HepG2 (cell line): ENCODE measurements around the gene SRSF8. TPM values are rescaled to one million over a fixed set of nuclear protein-coding genes. Genes with fewer than 3 reads are reported as not detected.

Source experiments
- AKAP8 ChIP-seq: sonication (generic); formaldehyde crosslinking; IDR thresholded peaks from 2 replicates; pipeline ENCODE4 v1.5.1; 2020; ENCODE audit warnings: mild to moderate bottlenecking, missing genetic modification reagents
- BCL6 ChIP-seq: IDR thresholded peaks from 2 replicates; pipeline ENCODE4 v1.6.1; 2016; ENCODE audit warnings: missing genetic modification reagents, missing compliant biosample characterization
- CBX5 ChIP-seq: sonication (generic); formaldehyde crosslinking; IDR thresholded peaks from 2 replicates; pipeline ENCODE4 v1.4.0; 2020; ENCODE audit warnings: missing genetic modification reagents, borderline replicate concordance
- CCDC6 ChIP-seq: sonication (generic); formaldehyde crosslinking; IDR thresholded peaks from 2 replicates; pipeline ENCODE4 v1.8.1; 2022; ENCODE audit warnings: mild to moderate bottlenecking, missing genetic modification reagents, moderate library complexity
- DPF2 ChIP-seq: sonication (generic); formaldehyde crosslinking; IDR thresholded peaks from 2 replicates; pipeline ENCODE4 v1.4.0; 2020; ENCODE audit warnings: mild to moderate bottlenecking, low read depth, missing genetic modification reagents, borderline replicate concordance
- FOXO1 ChIP-seq: sonication (generic); formaldehyde crosslinking; IDR thresholded peaks from 2 replicates; pipeline ENCODE4 v1.4.0; 2020; ENCODE audit warnings: missing genetic modification reagents
- GFI1 ChIP-seq: sonication (generic); formaldehyde crosslinking; IDR thresholded peaks from 2 replicates; pipeline ENCODE4 v1.5.0; 2020; ENCODE audit warnings: missing genetic modification reagents, mild to moderate bottlenecking, borderline replicate concordance
- HDAC1 ChIP-seq: sonication (generic); formaldehyde crosslinking; IDR thresholded peaks from 2 replicates; pipeline ENCODE4 v1.5.1; 2020; ENCODE audit warnings: mild to moderate bottlenecking, missing genetic modification reagents
- JDP2 ChIP-seq: sonication (generic); formaldehyde crosslinking; IDR thresholded peaks from 2 replicates; pipeline ENCODE4 v1.8.1; 2022; ENCODE audit warnings: missing genetic modification reagents, borderline replicate concordance
- KDM6A ChIP-seq: IDR thresholded peaks from 2 replicates; pipeline ENCODE4 v1.6.1; 2016; ENCODE audit warnings: low read depth
- MIER2 ChIP-seq: IDR thresholded peaks from 2 replicates; pipeline ENCODE4 v1.6.1; 2016; ENCODE audit warnings: missing biosample characterization, missing genetic modification reagents
- NR2F1 ChIP-seq, 2 experiments: fragments of 450-650 bp in 1 of 2; formaldehyde crosslinking in 1 of 2; IDR thresholded peaks; 2 replicates each; pipeline versions ENCODE4 v1.5.0 to v1.6.1; 2016 to 2020; ENCODE audit warnings: mild to moderate bottlenecking in 1 of 2, missing compliant biosample characterization in 1 of 2, missing genetic modification reagents in 1 of 2, moderate library complexity in 1 of 2
- PAWR ChIP-seq: sonication (generic); formaldehyde crosslinking; IDR thresholded peaks from 2 replicates; pipeline ENCODE4 v1.4.0; 2020; ENCODE audit warnings: missing genetic modification reagents, mild to moderate bottlenecking, borderline replicate concordance
- POLR2A ChIP-seq, 2 experiments: IDR thresholded peaks; 2 replicates each; pipeline ENCODE4 v1.6.1; 2011; ENCODE audit warnings: low read depth in 2 of 2, low read length in 2 of 2, mild to moderate bottlenecking in 1 of 2, moderate library complexity in 1 of 2; ENCODE audit not compliant: insufficient read depth in 1 of 2
- RNF2 ChIP-seq: fragments of 450-650 bp; conservative IDR thresholded peaks from 2 replicates; pipeline ENCODE4 v1.6.1; 2016; ENCODE audit warnings: low read depth
- SCMH1 ChIP-seq: sonication (generic); formaldehyde crosslinking; IDR thresholded peaks from 2 replicates; pipeline ENCODE4 v1.9.0; 2021; ENCODE audit warnings: missing genetic modification reagents, mild to moderate bottlenecking, borderline replicate concordance
- SETDB1 ChIP-seq: sonication (generic); formaldehyde crosslinking; IDR thresholded peaks from 2 replicates; pipeline ENCODE4 v1.5.1; 2020; ENCODE audit warnings: missing genetic modification reagents, mild to moderate bottlenecking, borderline replicate concordance
- SRF ChIP-seq: IDR thresholded peaks from 2 replicates; pipeline ENCODE4 v1.6.1; 2011; ENCODE audit warnings: mild to moderate bottlenecking, low read depth, low read length, moderate library complexity
- YY1 ChIP-seq: IDR thresholded peaks from 2 replicates; pipeline ENCODE4 v1.6.1; 2011; ENCODE audit warnings: low read length, low read depth, moderate library complexity, mild to moderate bottlenecking; ENCODE audit not compliant: insufficient read depth, insufficient replicate concordance
- ZMYM2 ChIP-seq: sonication (generic); formaldehyde crosslinking; IDR thresholded peaks from 2 replicates; pipeline ENCODE4 v1.8.0; 2022; ENCODE audit warnings: mild to moderate bottlenecking, missing genetic modification reagents
- ZNF101 ChIP-seq: sonication (generic); formaldehyde crosslinking; IDR thresholded peaks from 2 replicates; pipeline ENCODE4 v1.4.0; 2020; ENCODE audit warnings: mild to moderate bottlenecking, low read depth, missing genetic modification reagents, borderline replicate concordance
- ZNF451 ChIP-seq: sonication (generic); formaldehyde crosslinking; IDR thresholded peaks from 2 replicates; pipeline ENCODE4 v1.5.0; 2020; ENCODE audit warnings: mild to moderate bottlenecking, missing genetic modification reagents
- ZNF556 ChIP-seq: sonication (generic); formaldehyde crosslinking; IDR thresholded peaks from 2 replicates; pipeline ENCODE4 v1.4.0; 2020; ENCODE audit warnings: mild to moderate bottlenecking, missing genetic modification reagents, borderline replicate concordance
- ZNF563 ChIP-seq: sonication (generic); formaldehyde crosslinking; IDR thresholded peaks from 2 replicates; pipeline ENCODE4 v1.8.0; 2022; ENCODE audit warnings: mild to moderate bottlenecking, moderate library complexity, missing genetic modification reagents
- ZZZ3 ChIP-seq: sonication (generic); formaldehyde crosslinking; IDR thresholded peaks from 2 replicates; pipeline ENCODE4 v1.4.0; 2020; ENCODE audit warnings: missing genetic modification reagents, mild to moderate bottlenecking, borderline replicate concordance
- polyA plus RNA-seq, 8 experiments: library from polyadenylated mRNA; depleted of rRNA in 3 of 8; stranded (reverse) in 7 of 8; unstranded in 1 of 8; fragments of >200 nt; fragmentation: Illumina TruSeq in 4 of 8; extraction: Trizol in 4 of 8; gene quantifications; 2 replicates each; pipeline versions ENCODE4 v1.2.1 to v1.2.3, GENCODE V29; 2011 to 2016; ENCODE audit warnings: low read depth in 4 of 8, missing spikeins in 1 of 8, mixed read lengths in 1 of 8; ENCODE audit not compliant: insufficient read depth in 1 of 8
- total RNA-seq, 5 experiments: library from RNA; depleted of rRNA; stranded (reverse); fragments of >200 nt; fragmentation: Illumina TruSeq; extraction: Trizol; gene quantifications; 2 replicates each; pipeline ENCODE4 v1.2.3, GENCODE V29; 2016; ENCODE audit warnings: low read depth in 1 of 5
- TF ChIP-seq, protein P1 (sequence below): sonication (generic); formaldehyde crosslinking; IDR thresholded peaks from 2 replicates; pipeline ENCODE4 v1.4.0; 2020; ENCODE audit warnings: missing genetic modification reagents
- TF ChIP-seq, protein P2 (sequence below): sonication (generic); formaldehyde crosslinking; IDR thresholded peaks from 2 replicates; pipeline ENCODE4 v1.8.1; 2023; ENCODE audit warnings: missing genetic modification reagents, mild to moderate bottlenecking, borderline replicate concordance
- TF ChIP-seq, protein P3 (sequence below): sonication (generic); formaldehyde crosslinking; IDR thresholded peaks from 2 replicates; pipeline ENCODE4 v1.4.0; 2020; ENCODE audit warnings: mild to moderate bottlenecking, missing genetic modification reagents

Gene SRSF8
- total and polyA plus RNA-seq, 2 of the 13 experiments (the other 11 are each of a cell fraction or from before 2014, with no cell fraction given), result 21.8 to 25.8 TPM

- TF ChIP-seq, protein P1, sequence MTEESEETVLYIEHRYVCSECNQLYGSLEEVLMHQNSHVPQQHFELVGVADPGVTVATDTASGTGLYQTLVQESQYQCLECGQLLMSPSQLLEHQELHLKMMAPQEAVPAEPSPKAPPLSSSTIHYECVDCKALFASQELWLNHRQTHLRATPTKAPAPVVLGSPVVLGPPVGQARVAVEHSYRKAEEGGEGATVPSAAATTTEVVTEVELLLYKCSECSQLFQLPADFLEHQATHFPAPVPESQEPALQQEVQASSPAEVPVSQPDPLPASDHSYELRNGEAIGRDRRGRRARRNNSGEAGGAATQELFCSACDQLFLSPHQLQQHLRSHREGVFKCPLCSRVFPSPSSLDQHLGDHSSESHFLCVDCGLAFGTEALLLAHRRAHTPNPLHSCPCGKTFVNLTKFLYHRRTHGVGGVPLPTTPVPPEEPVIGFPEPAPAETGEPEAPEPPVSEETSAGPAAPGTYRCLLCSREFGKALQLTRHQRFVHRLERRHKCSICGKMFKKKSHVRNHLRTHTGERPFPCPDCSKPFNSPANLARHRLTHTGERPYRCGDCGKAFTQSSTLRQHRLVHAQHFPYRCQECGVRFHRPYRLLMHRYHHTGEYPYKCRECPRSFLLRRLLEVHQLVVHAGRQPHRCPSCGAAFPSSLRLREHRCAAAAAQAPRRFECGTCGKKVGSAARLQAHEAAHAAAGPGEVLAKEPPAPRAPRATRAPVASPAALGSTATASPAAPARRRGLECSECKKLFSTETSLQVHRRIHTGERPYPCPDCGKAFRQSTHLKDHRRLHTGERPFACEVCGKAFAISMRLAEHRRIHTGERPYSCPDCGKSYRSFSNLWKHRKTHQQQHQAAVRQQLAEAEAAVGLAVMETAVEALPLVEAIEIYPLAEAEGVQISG (CRISPR knock-in tag), result peak; percentile 46; the same call in 1 of the 2 replicates
- no peak for TF ChIP-seq ZNF101 (CRISPR knock-in tag)
- TF ChIP-seq, protein P2, sequence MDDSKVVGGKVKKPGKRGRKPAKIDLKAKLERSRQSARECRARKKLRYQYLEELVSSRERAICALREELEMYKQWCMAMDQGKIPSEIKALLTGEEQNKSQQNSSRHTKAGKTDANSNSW (CRISPR knock-in tag), result no peak
- no peak for TF ChIP-seq BCL6 (CRISPR knock-in tag)
- TF ChIP-seq ZNF556 (CRISPR knock-in tag), result peak; percentile 66; the same call in 1 of the 2 replicates
- no peak for TF ChIP-seq DPF2
- no peak for TF ChIP-seq NR2F1 (CRISPR knock-in tag; IDR thresholded peaks at IDR 0.05)
- no peak for TF ChIP-seq FOXO1 (CRISPR knock-in tag)
- 0 out of 2 replicates have a peak, but pooled peaks have one; percentile 26 for TF ChIP-seq ZNF451 (CRISPR knock-in tag)
- no peak for TF ChIP-seq MIER2 (CRISPR knock-in tag)
- no peak for TF ChIP-seq JDP2 (CRISPR knock-in tag)
- 0 out of 2 replicates have a peak, but pooled peaks have one; percentile 49 for TF ChIP-seq ZNF563 (CRISPR knock-in tag)
- no peak for TF ChIP-seq RNF2
- no peak for TF ChIP-seq SETDB1 (CRISPR knock-in tag)
- TF ChIP-seq ZMYM2 (CRISPR knock-in tag), result no peak
- TF ChIP-seq CBX5 (CRISPR knock-in tag), result no peak
- no peak for TF ChIP-seq SCMH1
- no peak for TF ChIP-seq AKAP8 (CRISPR knock-in tag)
- TF ChIP-seq ZZZ3, result no peak
- TF ChIP-seq GFI1, result no peak
- TF ChIP-seq SRF, result no peak
- peak; percentile 59; the same call in 1 of the 2 replicates for TF ChIP-seq CCDC6 (CRISPR knock-in tag)
- TF ChIP-seq PAWR (CRISPR knock-in tag), result no peak
- TF ChIP-seq POLR2A (IDR thresholded peaks at IDR 0.05; ENCODE audit: insufficient read depth in 1 of 2, low read depth in 2 of 2, low read length in 2 of 2), result no peak; a peak in 1 of 4 replicates
- TF ChIP-seq YY1, result peak; percentile 86
- peak; percentile 55; the same call in 1 of the 2 replicates for TF ChIP-seq HDAC1 (CRISPR knock-in tag)
- TF ChIP-seq, protein P3, sequence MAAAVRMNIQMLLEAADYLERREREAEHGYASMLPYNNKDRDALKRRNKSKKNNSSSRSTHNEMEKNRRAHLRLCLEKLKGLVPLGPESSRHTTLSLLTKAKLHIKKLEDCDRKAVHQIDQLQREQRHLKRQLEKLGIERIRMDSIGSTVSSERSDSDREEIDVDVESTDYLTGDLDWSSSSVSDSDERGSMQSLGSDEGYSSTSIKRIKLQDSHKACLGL, result peak; percentile 54; the same call in 1 of the 2 replicates
- TF ChIP-seq KDM6A, result no peak
Measured at GRCh38 chr11:95089620-95090542, 23.2 kb downstream of the SRSF8 start, which contains the start of gene ENDOD1 (continued).
